Heart left ventricle (tissue), 16 donors: ENCODE data around the gene SLC28A2. TPM values are rescaled to one million over a fixed set of nuclear protein-coding genes. Genes with fewer than 3 reads are reported as not detected.
A peak's percentile ranks its signal among the peaks of the same experiment; 100 is the strongest.
"Not testable (repeated sequence)": the region's sequence is repeated elsewhere in the genome, so short reads cannot be mapped to it uniquely, and the experiment has no call there.

Experiments used
- ATAC-seq, 4 donors: fragments of 200-7000 bp; cut with Tn5 transposase; one replicate each; pipeline ENCODE4 v1.9.1; 2020 to 2022; ENCODE audit warnings: moderate library complexity in 4 of 4, mild to moderate bottlenecking in 3 of 4, moderate number of reproducible peaks in 1 of 4
- DNase-seq, 5 donors: peaks; one replicate each; pipeline ENCODE4 v3.0.0-alpha.2; 2020
- H3K27ac ChIP-seq, 12 donors: fragments of 200-600 bp; sonication (generic) in 4 of 12; one replicate each; pipeline versions ENCODE4 v1.5.0 to v1.8.0; 2016 to 2022; ENCODE audit warnings: mild to moderate bottlenecking in 2 of 12
- H3K27me3 ChIP-seq, 9 donors: fragments of 200-600 bp; sonication (generic) in 2 of 9; one replicate each; pipeline versions ENCODE4 v1.5.1 to v1.8.0; 2016 to 2022; ENCODE audit warnings: mild to moderate bottlenecking in 3 of 9
- H3K36me3 ChIP-seq, 9 donors: fragments of 200-600 bp; sonication (generic) in 2 of 9; one replicate each; pipeline versions ENCODE4 v1.5.0 to v1.8.0; 2018 to 2022; ENCODE audit warnings: mild to moderate bottlenecking in 2 of 9
- H3K4me1 ChIP-seq, 12 donors: fragments of 200-600 bp; sonication (generic) in 4 of 12; one replicate each; pipeline versions ENCODE4 v1.5.0 to v1.8.0; 2016 to 2022; ENCODE audit warnings: mild to moderate bottlenecking in 3 of 12
- H3K4me3 ChIP-seq, 12 donors: fragments of 200-600 bp; sonication (generic) in 4 of 12; one replicate each; pipeline versions ENCODE4 v1.5.0 to v1.8.0; 2017 to 2022; ENCODE audit warnings: mild to moderate bottlenecking in 9 of 12, moderate library complexity in 4 of 12
- H3K9me3 ChIP-seq, 12 donors: fragments of 200-600 bp; sonication (generic) in 4 of 12; one replicate each; pipeline versions ENCODE4 v1.5.0 to v1.8.0; 2016 to 2022; ENCODE audit warnings: mild to moderate bottlenecking in 1 of 12
- CTCF ChIP-seq, 12 donors: fragments of 200-600 bp; sonication (generic) in 4 of 12; IDR thresholded peaks; one replicate each; pipeline versions ENCODE4 v1.5.0 to v1.8.0; 2018 to 2022; ENCODE audit warnings: antibody characterized with exemption in 12 of 12, mild to moderate bottlenecking in 5 of 12
- POLR2A ChIP-seq, 2 donors: fragments of 450-650 bp; IDR thresholded peaks; one replicate each; pipeline ENCODE4 v1.6.1; 2017; ENCODE audit warnings: antibody characterized with exemption in 2 of 2, mild to moderate bottlenecking in 2 of 2, moderate library complexity in 2 of 2
- WGBS, 4 donors: extraction: QIAGEN DNeasy Blood & Tissue Kit in 2 of 4; methylation state at CpG; one replicate each; pipeline versions ENCODE4 v1.1.5 to v1.1.7; 2013 to 2018; 5-methylcytosine and 5-hydroxymethylcytosine counted together
- intact Hi-C, 10 donors: fragments of 100-400 bp; cut with DNase I; formaldehyde crosslinking; loops; one replicate each; pipeline versions ENCODE4 v1.11.1 to v1.14.2; 2022
- polyA plus RNA-seq, 2 donors: library from polyadenylated mRNA; stranded (reverse); fragments of 200-250 nt; gene quantifications; one replicate each; pipeline ENCODE4 v1.2.3, GENCODE V29; 2013
- total RNA-seq, 9 donors: library from RNA; depleted of rRNA in 2 of 9; stranded (reverse); fragments of >200 nt in 2 of 9; fragmentation: NEBNext Ultra II Directional in 3 of 9; extraction: Animal tissue kit (Norgen Biotek cat#: 25700) in 3 of 9; gene quantifications; one replicate each; pipeline versions ENCODE4 v1.1.0 to v1.2.4, GENCODE V29; 2016 to 2023
- donor health status: ischemic (EF 13 %, LVEDD 7.1; RV severe dilation, severe dysfunction).
- donor health status: healthy with polysubstance abuse.
- donor health status: DM: no; HTN: yes; CAD: no.
- donor health status: DM: no; HTN: no; CAD: no.
- donor health status: ischemic (EF 25% LVEDD 6.9; RV normal size, moderate dysfunction).
- donor health status: ischemic (EF 25% LVEDD 5.7; RV mildly dilated, moderate dysfunction).
- donor health status: healthy.
- donor health status: DM: yes; HTN: yes; CAD: no.
- donor health status: ischemic (EF 35%, LVEDD 5.7; RV mildly dilated, moderate dysfunction).
- donor health status: nonischemic (EF 11% LVEDD 7.7; RV severe dilation, severe dysfunction).
- donor health status: DM: yes; HTN: yes; CAD: no.
- donor health status: PGD.
- donor health status: ischemic (EF 29% LVEDD 5.4; RV normal size, mild dysfunction).
- donor health status: nonischemic (EF 23%, LVEDD 6.1; RV moderate dilation, normal function).

The SLC28A2 gene
- total and polyA plus RNA-seq, 11 donors, result not detected

- no peak for ATAC-seq
- H3K9me3 ChIP-seq, result no peaks in the 10 kb centered on the region
- 50 to 79% (median 76%) methylated on average over 2 of the region's 2 CpGs for WGBS, 4 donors
- H3K4me3 ChIP-seq, result no peak overlapping the region
- H3K36me3 ChIP-seq, result peaks cover 0 to 10% (median 0%) of the 10 kb centered on the region in 9 donors
- TF ChIP-seq CTCF (IDR thresholded peaks at IDR 0.05) (peak in 4 of 12 donors; percentile 13 to 19 (median 15)), POLR2A (IDR thresholded peaks at IDR 0.05) (no peak)
- no peaks in the 10 kb centered on the region for H3K4me1 ChIP-seq
- intact Hi-C loops, result no loop called here
- H3K27ac ChIP-seq, result no peak overlapping the region
- H3K27me3 ChIP-seq, result no peaks in the 10 kb centered on the region
- DNase-seq, result no peak
Observed at GRCh38 chr15:45253330-45253729, 1.3 kb downstream of the SLC28A2 start.

- no peaks in the 10 kb centered on the region for H3K9me3 ChIP-seq
- DNase-seq, result no peak
- intact Hi-C loops, result no loop called here
- peaks cover 0 to 10% (median 0%) of the 10 kb centered on the region in 9 donors for H3K36me3 ChIP-seq
- TF ChIP-seq POLR2A (IDR thresholded peaks at IDR 0.05) (no peak), CTCF (IDR thresholded peaks at IDR 0.05) (no peak)
- H3K27me3 ChIP-seq, result no peaks in the 10 kb centered on the region
- WGBS, 4 donors, result 95 to 100% (median 98%) methylated on average over 1 of the region's 1 CpG
- no peak for ATAC-seq
- H3K4me3 ChIP-seq, result no peak overlapping the region
- H3K4me1 ChIP-seq, result no peaks in the 10 kb centered on the region
- H3K27ac ChIP-seq, result no peak overlapping the region
Observed at GRCh38 chr15:45254405-45254804, 2.4 kb downstream of the SLC28A2 start.

- H3K4me3 ChIP-seq, H3K4me1 ChIP-seq, H3K9me3 ChIP-seq, H3K36me3 ChIP-seq, intact Hi-C loops, H3K27ac ChIP-seq, ATAC-seq, DNase-seq, H3K27me3 ChIP-seq: not testable (repeated sequence)
- WGBS, 4 donors, result 71 to 82% (median 75%) methylated on average over 6 of the region's 6 CpGs
Observed at GRCh38 chr15:45254824-45255223, 2.8 kb downstream of the SLC28A2 start.

GRCh38 chr15:45259796-45260195, 7.8 kb downstream of the SLC28A2 start:
- ATAC-seq, result no peak
- no peaks in the 10 kb centered on the region for H3K4me1 ChIP-seq
- no peak for DNase-seq
- intact Hi-C loops, result no loop called here
- H3K27me3 ChIP-seq, result no peaks in the 10 kb centered on the region
- no peaks in the 10 kb centered on the region for H3K9me3 ChIP-seq
- H3K27ac ChIP-seq, result no peak overlapping the region
- 72 to 78% (median 74%) methylated on average over 2 of the region's 2 CpGs for WGBS, 4 donors
- H3K36me3 ChIP-seq, result no peaks in the 10 kb centered on the region
- no peak for TF ChIP-seq POLR2A (IDR thresholded peaks at IDR 0.05)
- no peak overlapping the region for H3K4me3 ChIP-seq

- intact Hi-C loops, result no loop called here
Observed at GRCh38 chr15:45262906-45263461, 10.9 kb downstream of the SLC28A2 start.

More at GRCh38 chr15:45262906-45263461, 10.9 kb downstream of the SLC28A2 start:
- TF ChIP-seq CTCF (IDR thresholded peaks at IDR 0.05), result no peak
- 75 to 81% (median 77%) methylated on average over 4 of the region's 4 CpGs for WGBS, 4 donors
- Histone ChIP-seq H3K27me3 (no peaks in the 10 kb centered on the region), H3K4me3 (no peak overlapping the region), H3K27ac (no peak overlapping the region), H3K4me1 (no peaks in the 10 kb centered on the region), H3K9me3 (no peaks in the 10 kb centered on the region), H3K36me3 (no peaks in the 10 kb centered on the region)
- DNase-seq (no peak), ATAC-seq (no peak)
